HepG2 (cell line): ENCODE measurements around the gene CMTM4. TPM values are rescaled to one million over a fixed set of nuclear protein-coding genes. Genes with fewer than 3 reads are reported as not detected.
A peak's percentile ranks its signal among the peaks of the same experiment; 100 is the strongest.

Source experiments
- HOXA7 ChIP-seq: sonication (generic); formaldehyde crosslinking; IDR thresholded peaks from 2 replicates; pipeline ENCODE4 v1.8.1; 2022; ENCODE audit warnings: mild to moderate bottlenecking, missing genetic modification reagents, moderate library complexity
- HOXA9 ChIP-seq: sonication (generic); formaldehyde crosslinking; IDR thresholded peaks from 2 replicates; pipeline ENCODE4 v1.8.1; 2022; ENCODE audit warnings: missing genetic modification reagents, mild to moderate bottlenecking, moderate library complexity, borderline replicate concordance
- MIER2 ChIP-seq: IDR thresholded peaks from 2 replicates; pipeline ENCODE4 v1.6.1; 2016; ENCODE audit warnings: missing biosample characterization, missing genetic modification reagents
- NAIF1 ChIP-seq: sonication (generic); formaldehyde crosslinking; IDR thresholded peaks from 2 replicates; pipeline ENCODE4 v1.5.0; 2020; ENCODE audit warnings: mild to moderate bottlenecking, missing genetic modification reagents, borderline replicate concordance
- RELA ChIP-seq: sonication (generic); formaldehyde crosslinking; IDR thresholded peaks from 2 replicates; pipeline ENCODE4 v1.4.0; 2020; ENCODE audit warnings: missing genetic modification reagents
- SMARCE1 ChIP-seq: fragments of 450-650 bp; IDR thresholded peaks from 2 replicates; pipeline ENCODE4 v1.6.1; 2017; ENCODE audit warnings: borderline replicate concordance
- U2AF1 ChIP-seq: fragments of 200-400 bp; formaldehyde crosslinking; optimal IDR thresholded peaks from 2 replicates; pipeline ENCODE3; 2017; ENCODE audit warnings: mild to moderate bottlenecking, low read depth, low read length
- ZBTB38 ChIP-seq: sonication (generic); formaldehyde crosslinking; IDR thresholded peaks from 2 replicates; pipeline ENCODE4 v1.5.1; 2020; ENCODE audit warnings: mild to moderate bottlenecking, missing genetic modification reagents
- ZNF772 ChIP-seq: sonication (generic); formaldehyde crosslinking; IDR thresholded peaks from 2 replicates; pipeline ENCODE4 v1.5.0; 2020; ENCODE audit warnings: mild to moderate bottlenecking, missing genetic modification reagents
- polyA plus RNA-seq, 8 experiments: library from polyadenylated mRNA; depleted of rRNA in 3 of 8; stranded (reverse) in 7 of 8; unstranded in 1 of 8; fragments of >200 nt; fragmentation: Illumina TruSeq in 4 of 8; extraction: Trizol in 4 of 8; gene quantifications; 2 replicates each; pipeline versions ENCODE4 v1.2.1 to v1.2.3, GENCODE V29; 2011 to 2016; ENCODE audit warnings: low read depth in 4 of 8, missing spikeins in 1 of 8, mixed read lengths in 1 of 8; ENCODE audit not compliant: insufficient read depth in 1 of 8
- total RNA-seq, 5 experiments: library from RNA; depleted of rRNA; stranded (reverse); fragments of >200 nt; fragmentation: Illumina TruSeq; extraction: Trizol; gene quantifications; 2 replicates each; pipeline ENCODE4 v1.2.3, GENCODE V29; 2016; ENCODE audit warnings: low read depth in 1 of 5
- TF ChIP-seq, protein P1 (sequence below): IDR thresholded peaks from 2 replicates; pipeline ENCODE4 v1.6.1; 2018; ENCODE audit warnings: missing genetic modification reagents
- TF ChIP-seq, protein P2 (sequence below): fragments of 450-650 bp; IDR thresholded peaks from 2 replicates; pipeline ENCODE4 v1.6.1; 2017; ENCODE audit warnings: mild to moderate bottlenecking
- TF ChIP-seq, protein P3 (sequence below): sonication (generic); formaldehyde crosslinking; IDR thresholded peaks from 2 replicates; pipeline ENCODE4 v1.5.1; 2020; ENCODE audit warnings: missing genetic modification reagents, mild to moderate bottlenecking, borderline replicate concordance
- TF ChIP-seq, protein P4 (sequence below): sonication (generic); formaldehyde crosslinking; IDR thresholded peaks from 2 replicates; pipeline ENCODE4 v1.5.0; 2020; ENCODE audit warnings: mild to moderate bottlenecking, missing genetic modification reagents
- TF ChIP-seq, protein P5 (sequence below): sonication (generic); formaldehyde crosslinking; IDR thresholded peaks from 2 replicates; pipeline ENCODE4 v1.4.0; 2020; ENCODE audit warnings: missing genetic modification reagents
- TF ChIP-seq, protein P6 (sequence below): sonication (generic); formaldehyde crosslinking; IDR thresholded peaks from 2 replicates; pipeline ENCODE4 v1.4.0; 2020; ENCODE audit warnings: mild to moderate bottlenecking, missing genetic modification reagents, borderline replicate concordance

Gene CMTM4
- total and polyA plus RNA-seq, 2 of the 13 experiments (the other 11 are each of a cell fraction or from before 2014, with no cell fraction given) = 32.0 to 36.3 TPM

DNA sequence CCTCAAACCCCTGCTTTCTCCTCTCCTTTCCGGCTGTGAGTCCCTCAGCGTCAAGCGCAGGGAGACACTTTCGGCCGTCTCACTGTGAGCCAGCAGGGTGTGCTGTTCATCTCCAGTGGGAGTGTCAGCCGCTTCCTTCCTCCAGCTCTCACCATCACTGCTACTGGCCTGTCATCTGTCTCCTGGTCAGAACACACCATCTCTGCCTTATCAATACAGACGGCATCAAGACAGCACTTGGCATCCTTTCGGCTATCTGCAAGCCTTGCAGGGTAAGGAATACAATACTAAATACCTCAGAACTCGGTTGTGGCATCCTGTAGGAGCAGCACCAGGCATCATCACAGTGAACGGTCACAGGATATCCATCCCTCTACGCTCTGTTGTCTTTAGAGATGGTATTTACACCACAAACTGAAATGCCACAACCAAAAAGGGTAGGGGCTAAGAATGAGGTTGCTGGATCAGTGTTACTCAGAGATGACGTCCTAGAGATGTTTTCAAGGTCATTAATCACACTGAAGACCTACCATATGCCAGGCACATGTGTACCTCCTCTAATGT is 20.7 kb upstream of the CMTM4 start (continued):
- TF ChIP-seq, protein P1, sequence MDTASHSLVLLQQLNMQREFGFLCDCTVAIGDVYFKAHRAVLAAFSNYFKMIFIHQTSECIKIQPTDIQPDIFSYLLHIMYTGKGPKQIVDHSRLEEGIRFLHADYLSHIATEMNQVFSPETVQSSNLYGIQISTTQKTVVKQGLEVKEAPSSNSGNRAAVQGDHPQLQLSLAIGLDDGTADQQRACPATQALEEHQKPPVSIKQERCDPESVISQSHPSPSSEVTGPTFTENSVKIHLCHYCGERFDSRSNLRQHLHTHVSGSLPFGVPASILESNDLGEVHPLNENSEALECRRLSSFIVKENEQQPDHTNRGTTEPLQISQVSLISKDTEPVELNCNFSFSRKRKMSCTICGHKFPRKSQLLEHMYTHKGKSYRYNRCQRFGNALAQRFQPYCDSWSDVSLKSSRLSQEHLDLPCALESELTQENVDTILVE (CRISPR knock-in tag) = no peak
- no peak for TF ChIP-seq U2AF1
- TF ChIP-seq ZBTB38 (CRISPR knock-in tag) = peak; percentile 70
- TF ChIP-seq, protein P2, sequence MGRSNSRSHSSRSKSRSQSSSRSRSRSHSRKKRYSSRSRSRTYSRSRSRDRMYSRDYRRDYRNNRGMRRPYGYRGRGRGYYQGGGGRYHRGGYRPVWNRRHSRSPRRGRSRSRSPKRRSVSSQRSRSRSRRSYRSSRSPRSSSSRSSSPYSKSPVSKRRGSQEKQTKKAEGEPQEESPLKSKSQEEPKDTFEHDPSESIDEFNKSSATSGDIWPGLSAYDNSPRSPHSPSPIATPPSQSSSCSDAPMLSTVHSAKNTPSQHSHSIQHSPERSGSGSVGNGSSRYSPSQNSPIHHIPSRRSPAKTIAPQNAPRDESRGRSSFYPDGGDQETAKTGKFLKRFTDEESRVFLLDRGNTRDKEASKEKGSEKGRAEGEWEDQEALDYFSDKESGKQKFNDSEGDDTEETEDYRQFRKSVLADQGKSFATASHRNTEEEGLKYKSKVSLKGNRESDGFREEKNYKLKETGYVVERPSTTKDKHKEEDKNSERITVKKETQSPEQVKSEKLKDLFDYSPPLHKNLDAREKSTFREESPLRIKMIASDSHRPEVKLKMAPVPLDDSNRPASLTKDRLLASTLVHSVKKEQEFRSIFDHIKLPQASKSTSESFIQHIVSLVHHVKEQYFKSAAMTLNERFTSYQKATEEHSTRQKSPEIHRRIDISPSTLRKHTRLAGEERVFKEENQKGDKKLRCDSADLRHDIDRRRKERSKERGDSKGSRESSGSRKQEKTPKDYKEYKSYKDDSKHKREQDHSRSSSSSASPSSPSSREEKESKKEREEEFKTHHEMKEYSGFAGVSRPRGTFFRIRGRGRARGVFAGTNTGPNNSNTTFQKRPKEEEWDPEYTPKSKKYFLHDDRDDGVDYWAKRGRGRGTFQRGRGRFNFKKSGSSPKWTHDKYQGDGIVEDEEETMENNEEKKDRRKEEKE = no peak
- TF ChIP-seq, protein P3, sequence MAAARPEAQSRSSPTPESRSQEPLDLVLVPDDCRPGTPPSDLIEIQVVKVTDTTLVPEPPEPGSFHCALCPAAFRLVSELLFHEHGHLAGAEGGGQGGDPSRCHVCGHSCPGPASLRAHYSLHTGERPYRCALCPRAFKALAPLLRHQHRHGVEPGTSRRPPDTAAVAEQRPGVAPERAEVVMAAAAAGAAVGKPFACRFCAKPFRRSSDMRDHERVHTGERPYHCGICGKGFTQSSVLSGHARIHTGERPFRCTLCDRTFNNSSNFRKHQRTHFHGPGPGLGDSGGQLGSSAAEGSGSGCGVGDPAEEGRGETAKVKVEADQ (CRISPR knock-in tag) = no peak
- no peak for TF ChIP-seq SMARCE1
- TF ChIP-seq, protein P4, sequence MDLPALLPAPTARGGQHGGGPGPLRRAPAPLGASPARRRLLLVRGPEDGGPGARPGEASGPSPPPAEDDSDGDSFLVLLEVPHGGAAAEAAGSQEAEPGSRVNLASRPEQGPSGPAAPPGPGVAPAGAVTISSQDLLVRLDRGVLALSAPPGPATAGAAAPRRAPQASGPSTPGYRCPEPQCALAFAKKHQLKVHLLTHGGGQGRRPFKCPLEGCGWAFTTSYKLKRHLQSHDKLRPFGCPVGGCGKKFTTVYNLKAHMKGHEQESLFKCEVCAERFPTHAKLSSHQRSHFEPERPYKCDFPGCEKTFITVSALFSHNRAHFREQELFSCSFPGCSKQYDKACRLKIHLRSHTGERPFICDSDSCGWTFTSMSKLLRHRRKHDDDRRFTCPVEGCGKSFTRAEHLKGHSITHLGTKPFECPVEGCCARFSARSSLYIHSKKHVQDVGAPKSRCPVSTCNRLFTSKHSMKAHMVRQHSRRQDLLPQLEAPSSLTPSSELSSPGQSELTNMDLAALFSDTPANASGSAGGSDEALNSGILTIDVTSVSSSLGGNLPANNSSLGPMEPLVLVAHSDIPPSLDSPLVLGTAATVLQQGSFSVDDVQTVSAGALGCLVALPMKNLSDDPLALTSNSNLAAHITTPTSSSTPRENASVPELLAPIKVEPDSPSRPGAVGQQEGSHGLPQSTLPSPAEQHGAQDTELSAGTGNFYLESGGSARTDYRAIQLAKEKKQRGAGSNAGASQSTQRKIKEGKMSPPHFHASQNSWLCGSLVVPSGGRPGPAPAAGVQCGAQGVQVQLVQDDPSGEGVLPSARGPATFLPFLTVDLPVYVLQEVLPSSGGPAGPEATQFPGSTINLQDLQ (CRISPR knock-in tag) = 0 out of 2 replicates have a peak, but pooled peaks have one; percentile 24
- no peak for TF ChIP-seq HOXA9 (CRISPR knock-in tag)
- TF ChIP-seq MIER2 (CRISPR knock-in tag) = no peak
- TF ChIP-seq NAIF1 (CRISPR knock-in tag) = no peak
- TF ChIP-seq, protein P5, sequence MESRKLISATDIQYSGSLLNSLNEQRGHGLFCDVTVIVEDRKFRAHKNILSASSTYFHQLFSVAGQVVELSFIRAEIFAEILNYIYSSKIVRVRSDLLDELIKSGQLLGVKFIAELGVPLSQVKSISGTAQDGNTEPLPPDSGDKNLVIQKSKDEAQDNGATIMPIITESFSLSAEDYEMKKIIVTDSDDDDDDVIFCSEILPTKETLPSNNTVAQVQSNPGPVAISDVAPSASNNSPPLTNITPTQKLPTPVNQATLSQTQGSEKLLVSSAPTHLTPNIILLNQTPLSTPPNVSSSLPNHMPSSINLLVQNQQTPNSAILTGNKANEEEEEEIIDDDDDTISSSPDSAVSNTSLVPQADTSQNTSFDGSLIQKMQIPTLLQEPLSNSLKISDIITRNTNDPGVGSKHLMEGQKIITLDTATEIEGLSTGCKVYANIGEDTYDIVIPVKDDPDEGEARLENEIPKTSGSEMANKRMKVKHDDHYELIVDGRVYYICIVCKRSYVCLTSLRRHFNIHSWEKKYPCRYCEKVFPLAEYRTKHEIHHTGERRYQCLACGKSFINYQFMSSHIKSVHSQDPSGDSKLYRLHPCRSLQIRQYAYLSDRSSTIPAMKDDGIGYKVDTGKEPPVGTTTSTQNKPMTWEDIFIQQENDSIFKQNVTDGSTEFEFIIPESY = peak; percentile 88
- TF ChIP-seq ZNF772 = no peak
- no peak for TF ChIP-seq RELA (CRISPR knock-in tag)
- TF ChIP-seq HOXA7 (CRISPR knock-in tag) = no peak
- TF ChIP-seq, protein P6, sequence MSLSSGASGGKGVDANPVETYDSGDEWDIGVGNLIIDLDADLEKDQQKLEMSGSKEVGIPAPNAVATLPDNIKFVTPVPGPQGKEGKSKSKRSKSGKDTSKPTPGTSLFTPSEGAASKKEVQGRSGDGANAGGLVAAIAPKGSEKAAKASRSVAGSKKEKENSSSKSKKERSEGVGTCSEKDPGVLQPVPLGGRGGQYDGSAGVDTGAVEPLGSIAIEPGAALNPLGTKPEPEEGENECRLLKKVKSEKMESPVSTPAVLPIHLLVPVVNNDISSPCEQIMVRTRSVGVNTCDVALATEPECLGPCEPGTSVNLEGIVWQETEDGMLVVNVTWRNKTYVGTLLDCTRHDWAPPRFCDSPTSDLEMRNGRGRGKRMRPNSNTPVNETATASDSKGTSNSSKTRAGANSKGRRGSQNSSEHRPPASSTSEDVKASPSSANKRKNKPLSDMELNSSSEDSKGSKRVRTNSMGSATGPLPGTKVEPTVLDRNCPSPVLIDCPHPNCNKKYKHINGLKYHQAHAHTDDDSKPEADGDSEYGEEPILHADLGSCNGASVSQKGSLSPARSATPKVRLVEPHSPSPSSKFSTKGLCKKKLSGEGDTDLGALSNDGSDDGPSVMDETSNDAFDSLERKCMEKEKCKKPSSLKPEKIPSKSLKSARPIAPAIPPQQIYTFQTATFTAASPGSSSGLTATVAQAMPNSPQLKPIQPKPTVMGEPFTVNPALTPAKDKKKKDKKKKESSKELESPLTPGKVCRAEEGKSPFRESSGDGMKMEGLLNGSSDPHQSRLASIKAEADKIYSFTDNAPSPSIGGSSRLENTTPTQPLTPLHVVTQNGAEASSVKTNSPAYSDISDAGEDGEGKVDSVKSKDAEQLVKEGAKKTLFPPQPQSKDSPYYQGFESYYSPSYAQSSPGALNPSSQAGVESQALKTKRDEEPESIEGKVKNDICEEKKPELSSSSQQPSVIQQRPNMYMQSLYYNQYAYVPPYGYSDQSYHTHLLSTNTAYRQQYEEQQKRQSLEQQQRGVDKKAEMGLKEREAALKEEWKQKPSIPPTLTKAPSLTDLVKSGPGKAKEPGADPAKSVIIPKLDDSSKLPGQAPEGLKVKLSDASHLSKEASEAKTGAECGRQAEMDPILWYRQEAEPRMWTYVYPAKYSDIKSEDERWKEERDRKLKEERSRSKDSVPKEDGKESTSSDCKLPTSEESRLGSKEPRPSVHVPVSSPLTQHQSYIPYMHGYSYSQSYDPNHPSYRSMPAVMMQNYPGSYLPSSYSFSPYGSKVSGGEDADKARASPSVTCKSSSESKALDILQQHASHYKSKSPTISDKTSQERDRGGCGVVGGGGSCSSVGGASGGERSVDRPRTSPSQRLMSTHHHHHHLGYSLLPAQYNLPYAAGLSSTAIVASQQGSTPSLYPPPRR (CRISPR knock-in tag) = no peak
